Subcutaneous adipose tissue (tissue), 4 donors: ENCODE data around the gene PROZ. TPM values are rescaled to one million over a fixed set of nuclear protein-coding genes. Genes with fewer than 3 reads are reported as not detected.

Experiments used
- CTCF ChIP-seq: fragments of 450-650 bp; IDR thresholded peaks from one replicate; pipeline ENCODE4 v1.5.1; 2016; ENCODE audit warnings: low read depth, mild to moderate bottlenecking, control low read depth, antibody characterized with exemption, moderate library complexity
- total RNA-seq, 4 donors: library from RNA; depleted of rRNA; stranded (reverse); fragments of >200 nt; gene quantifications; one replicate each; pipeline ENCODE4 v1.1.0, GENCODE V29; 2016

The PROZ gene
- total RNA-seq, 4 donors from 2014 or later: not detected

- TF ChIP-seq CTCF: no peak
These were observed 35.8 kb upstream of the PROZ start, which contains the start of gene F10 for GRCh38 chr13:113122550-113123225. Gene F10 (plus strand): TSS chr13:113122799. CDS start chr13:113122856, 57 bp downstream.

- no peak for TF ChIP-seq CTCF
These were observed 34.9 kb upstream of the PROZ start for GRCh38 chr13:113123226-113124201.

- TF ChIP-seq CTCF: no peak
These were observed 34.1 kb upstream of the PROZ start for GRCh38 chr13:113124211-113124970.

GRCh38 chr13:113125506-113126264, 32.8 kb upstream of the PROZ start:
- no peak for TF ChIP-seq CTCF

- TF ChIP-seq CTCF: no peak
These were observed 31.9 kb upstream of the PROZ start for GRCh38 chr13:113126265-113127150.

- no peak for TF ChIP-seq CTCF
These were observed 29.0 kb upstream of the PROZ start for GRCh38 chr13:113129480-113129879.
